Fibroblast of villous mesenchyme (primary cell): ENCODE results near the gene CDKL1. TPM values are rescaled to one million over a fixed set of nuclear protein-coding genes. Genes with fewer than 3 reads are reported as not detected.

Experiments used
- DNase-seq: peaks from one replicate; pipeline ENCODE4 v3.0.0-alpha.2; 2010; ENCODE audit warnings: low read depth
- H3K4me3 ChIP-seq: 2 replicates; pipeline ENCODE4 v1.5.1; 2011; ENCODE audit warnings: low read depth, mild to moderate bottlenecking, low read length
- CTCF ChIP-seq: IDR thresholded peaks from 2 replicates; pipeline ENCODE4 v1.5.1; 2012; ENCODE audit warnings: low read depth, mild to moderate bottlenecking, low read length; ENCODE audit not compliant: insufficient read depth
- total RNA-seq: library from RNA; depleted of rRNA; stranded (reverse); fragments of >200 nt; gene quantifications from 2 replicates; pipeline ENCODE4 v1.2.3, GENCODE V29; 2012

CDKL1 gene
- total RNA-seq, 1 donor, result 12.1 TPM

DNA sequence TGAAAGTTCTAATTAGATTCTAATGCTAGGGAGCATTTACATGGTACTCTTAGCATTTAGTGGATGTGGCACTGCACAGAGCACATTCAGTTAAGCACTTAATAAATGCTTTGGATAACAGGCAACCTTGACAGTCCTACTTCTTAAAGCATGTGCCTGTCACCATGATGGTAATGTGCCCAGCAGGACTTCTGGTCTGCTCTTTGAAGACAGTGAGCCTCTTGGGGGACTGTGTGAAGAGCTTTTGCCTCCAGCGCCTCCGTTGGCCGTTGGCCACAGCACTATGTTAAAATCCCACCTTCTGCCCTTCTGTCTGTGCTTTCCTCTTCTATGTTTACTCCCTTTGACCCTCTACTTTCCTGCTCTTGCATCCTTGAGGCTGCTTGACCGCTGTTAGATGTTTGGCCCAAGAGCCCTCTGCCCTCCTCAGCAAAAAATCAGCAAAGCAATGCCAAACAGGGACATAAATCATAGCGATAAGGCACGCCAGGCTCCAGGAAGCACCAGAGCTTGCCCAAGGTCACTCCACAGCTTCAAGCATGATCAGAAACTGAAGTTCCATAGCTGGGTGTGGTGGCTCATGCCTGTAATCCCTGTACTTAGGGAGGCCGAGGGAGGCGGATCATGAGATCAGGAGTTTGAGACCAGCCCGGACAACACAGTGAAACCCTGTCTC is 8.3 kb downstream of the CDKL1 start:
- DNase-seq, result peak; percentile 96
- no peak for TF ChIP-seq CTCF
- no peak overlapping the region for H3K4me3 ChIP-seq

- DNase-seq, result no peak
- TF ChIP-seq CTCF, result no peak
- no peak overlapping the region for H3K4me3 ChIP-seq
These were observed 9.1 kb downstream of the CDKL1 start for GRCh38 chr14:50387548-50387947.

DNA sequence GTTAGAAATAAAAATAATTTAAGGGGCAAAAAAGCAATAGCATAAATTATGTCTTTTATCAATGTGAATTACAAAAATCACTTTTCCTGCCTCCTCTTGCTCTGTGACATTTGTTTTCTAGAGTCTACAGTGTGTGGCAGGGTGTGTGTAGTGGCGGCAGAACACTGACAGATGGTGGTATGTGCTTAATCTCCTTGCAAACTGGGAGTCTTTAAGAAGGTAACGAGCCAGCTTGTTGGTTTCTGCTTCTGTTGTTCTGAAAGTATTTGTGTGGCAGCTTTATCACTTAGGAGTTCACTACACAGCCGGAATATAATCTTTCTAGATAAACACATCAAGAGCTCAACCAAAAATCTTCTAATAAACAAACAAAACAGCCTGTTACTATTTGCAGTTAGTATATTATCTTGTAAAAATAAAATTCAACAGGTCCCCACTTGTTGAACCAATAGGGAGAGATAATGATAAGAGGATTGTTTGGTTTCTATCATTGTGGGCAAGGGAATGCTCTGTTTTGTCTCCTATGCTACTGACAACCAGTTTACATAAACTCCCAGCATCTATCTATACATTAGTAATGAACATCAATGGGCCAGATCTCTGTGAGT is 13.0 kb downstream of the CDKL1 start:
- peak; percentile 28 for TF ChIP-seq CTCF
- DNase-seq, result peak; percentile 92

GRCh38 chr14:50381823-50382287 is 14.8 kb downstream of the CDKL1 start:
- no peak for TF ChIP-seq CTCF
- DNase-seq, result no peak
- H3K4me3 ChIP-seq, result no peak overlapping the region

More for the DNA sequence above, 13.0 kb downstream of the CDKL1 start:
- no peak overlapping the region for H3K4me3 ChIP-seq

GRCh38 chr14:50381008-50381407 is 15.7 kb downstream of the CDKL1 start:
- DNase-seq, result no peak
- no peak overlapping the region for H3K4me3 ChIP-seq
- no peak for TF ChIP-seq CTCF

- no peak for DNase-seq
- H3K4me3 ChIP-seq, result no peak overlapping the region
- no peak for TF ChIP-seq CTCF
These were observed 16.2 kb downstream of the CDKL1 start for GRCh38 chr14:50380455-50380854.
